Mesendoderm (in vitro differentiated cells): ENCODE data around the gene SLC6A7.

Experiments
- DNase-seq: peaks from one replicate; pipeline ENCODE4 v3.0.0; 2013
- H2AK5ac ChIP-seq: 2 replicates; pipeline ENCODE4 v1.6.1; 2013; ENCODE audit warnings: low read length, inconsistent platforms
- H2BK120ac ChIP-seq: 2 replicates; pipeline ENCODE4 v1.6.1; 2013; ENCODE audit warnings: low read depth, mild to moderate bottlenecking, low read length, moderate library complexity, mixed read lengths
- H2BK15ac ChIP-seq: replicated peaks from 2 replicates; pipeline ENCODE4 v1.6.1; 2013; ENCODE audit warnings: low read depth, mild to moderate bottlenecking, moderate library complexity
- H2BK5ac ChIP-seq: 2 replicates; pipeline ENCODE4 v1.6.1; 2013; ENCODE audit warnings: low read length, inconsistent platforms
- H3K18ac ChIP-seq: 2 replicates; pipeline ENCODE4 v1.6.1; 2013; ENCODE audit warnings: mild to moderate bottlenecking, low read length, mixed read lengths
- H3K23ac ChIP-seq: one replicate; pipeline ENCODE4 v1.6.1; 2013; ENCODE audit warnings: low read length
- H3K27ac ChIP-seq: 2 replicates; pipeline ENCODE4 v1.5.1; 2013; ENCODE audit warnings: low read depth, mild to moderate bottlenecking, inconsistent platforms, low read length, moderate library complexity
- H3K27me3 ChIP-seq: 2 replicates; pipeline ENCODE4 v1.6.1; 2013; ENCODE audit warnings: low read length, control low read depth, mild to moderate bottlenecking, inconsistent platforms; ENCODE audit not compliant: insufficient read depth, poor library complexity
- H3K36me3 ChIP-seq: 2 replicates; pipeline ENCODE4 v1.6.1; 2013; ENCODE audit warnings: low read length, inconsistent platforms; ENCODE audit not compliant: control insufficient read depth, insufficient read depth
- H3K4ac ChIP-seq: one replicate; pipeline ENCODE4 v1.6.1; 2013; ENCODE audit warnings: low read depth, mild to moderate bottlenecking, low read length, moderate library complexity
- H3K4me1 ChIP-seq: 2 replicates; pipeline ENCODE4 v1.6.1; 2013; ENCODE audit warnings: low read depth, low read length, inconsistent platforms; ENCODE audit not compliant: control insufficient read depth
- H3K4me2 ChIP-seq: 2 replicates; pipeline ENCODE4 v1.6.1; 2013; ENCODE audit warnings: low read length
- H3K4me3 ChIP-seq: 2 replicates; pipeline ENCODE4 v1.5.1; 2013; ENCODE audit warnings: mild to moderate bottlenecking, low read length
- H3K56ac ChIP-seq: one replicate; pipeline ENCODE4 v1.6.1; 2013; ENCODE audit warnings: low read length
- H3K79me1 ChIP-seq: 2 replicates; pipeline ENCODE4 v1.6.1; 2013; ENCODE audit warnings: low read length, inconsistent platforms
- H3K79me2 ChIP-seq: 2 replicates; pipeline ENCODE4 v1.6.1; 2013; ENCODE audit warnings: mild to moderate bottlenecking, low read length; ENCODE audit not compliant: control insufficient read depth, insufficient read depth
- H3K9ac ChIP-seq: 2 replicates; pipeline ENCODE4 v1.6.1; 2013; ENCODE audit warnings: low read length, inconsistent platforms
- H4K5ac ChIP-seq: one replicate; pipeline ENCODE4 v1.6.1; 2013; ENCODE audit warnings: low read length
- H4K8ac ChIP-seq: one replicate; pipeline ENCODE4 v1.6.1; 2013; ENCODE audit warnings: low read depth, mild to moderate bottlenecking, control low read depth, low read length, moderate library complexity
- WGBS: extraction: QIAGEN DNeasy Blood & Tissue Kit; methylation state at CpG from one replicate; pipeline ENCODE4 v1.1.7; 2013; ENCODE audit warnings: low lambda C conversion rate, missing lambda C conversion rate; ENCODE audit not compliant: insufficient coverage; ENCODE audit errors: extremely low coverage; 5-methylcytosine and 5-hydroxymethylcytosine counted together

The SLC6A7 gene

GRCh38 chr5:150176745-150177477 is 13.0 kb upstream of the SLC6A7 start:
- no peaks in the 10 kb centered on the region for H3K79me2 ChIP-seq
- no peak overlapping the region for H3K18ac ChIP-seq
- H3K4ac ChIP-seq: no peak overlapping the region
- no peak overlapping the region for H3K4me3 ChIP-seq
- no peak overlapping the region for H4K8ac ChIP-seq
- H2BK120ac ChIP-seq: no peak overlapping the region
- no peak overlapping the region for H3K27ac ChIP-seq
- H3K27me3 ChIP-seq: no peaks in the 10 kb centered on the region
- no peaks in the 10 kb centered on the region for H3K36me3 ChIP-seq
- DNase-seq: no peak
- H2AK5ac ChIP-seq: no peak overlapping the region
- no peaks in the 10 kb centered on the region for H3K4me1 ChIP-seq
- no peak overlapping the region for H3K4me2 ChIP-seq
- no peak overlapping the region for H3K23ac ChIP-seq
- no peak overlapping the region for H2BK5ac ChIP-seq
- H3K9ac ChIP-seq: no peak overlapping the region
- H3K56ac ChIP-seq: no peak overlapping the region
- no CpG with 5 or more reads among the region's 8 CpGs for WGBS
- no peak overlapping the region for H4K5ac ChIP-seq
- no peaks in the 10 kb centered on the region for H3K79me1 ChIP-seq
- H2BK15ac ChIP-seq: no peak overlapping the region

DNA sequence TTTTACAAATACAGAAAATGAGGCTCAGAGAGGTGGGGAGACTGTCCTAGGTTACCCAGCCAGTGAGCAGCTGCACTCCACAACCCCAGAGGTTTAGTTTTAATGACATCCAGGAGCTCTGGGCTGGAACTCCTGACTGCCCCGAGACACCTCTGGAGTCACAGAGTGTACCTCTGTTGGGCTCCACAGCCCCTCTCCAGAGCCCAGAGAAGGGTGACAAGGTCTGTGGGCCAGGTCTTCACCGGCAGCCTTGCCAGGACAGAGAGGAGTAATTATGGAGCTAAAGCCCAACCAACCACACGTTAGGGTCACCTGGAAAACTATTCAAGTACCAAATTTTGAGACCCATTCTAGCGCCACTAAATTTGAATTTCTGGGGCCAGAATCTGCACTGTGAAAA is 12.1 kb upstream of the SLC6A7 start:
- Histone ChIP-seq H3K27ac (no peak overlapping the region), H3K27me3 (no peaks in the 10 kb centered on the region), H3K23ac (no peak overlapping the region), H3K79me1 (no peaks in the 10 kb centered on the region), H3K4me1 (no peaks in the 10 kb centered on the region), H2BK15ac (no peak overlapping the region), H3K56ac (no peak overlapping the region), H3K4me3 (no peak overlapping the region), H3K36me3 (no peaks in the 10 kb centered on the region), H4K8ac (no peak overlapping the region), H3K79me2 (no peaks in the 10 kb centered on the region), H2AK5ac (no peak overlapping the region), H2BK120ac (no peak overlapping the region), H3K18ac (no peak overlapping the region), H3K4ac (no peak overlapping the region), H4K5ac (no peak overlapping the region), H2BK5ac (no peak overlapping the region), H3K4me2 (no peak overlapping the region), H3K9ac (no peak overlapping the region)
- no CpG with 5 or more reads among the region's 4 CpGs for WGBS
- DNase-seq: no peak

DNA sequence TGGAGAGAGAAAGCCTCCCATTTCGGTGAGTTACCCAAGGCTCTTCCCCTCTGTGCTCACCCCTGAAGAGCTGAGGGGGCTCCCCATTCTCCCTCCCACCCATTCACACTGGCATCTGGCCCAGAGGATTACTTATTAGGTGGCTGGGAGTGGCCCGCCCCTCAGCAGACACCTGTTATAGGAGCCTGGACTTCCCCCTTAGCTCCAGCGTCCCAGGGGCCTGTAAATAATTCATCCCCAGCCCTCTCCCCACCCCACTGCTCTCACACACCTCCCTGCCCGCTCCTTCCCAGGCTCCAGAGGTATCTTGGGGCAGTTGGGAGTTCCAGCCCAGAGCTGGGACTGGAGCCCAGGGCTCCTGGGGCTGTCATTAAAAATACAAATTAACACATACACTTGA is 11.6 kb upstream of the SLC6A7 start:
- H3K18ac ChIP-seq: no peak overlapping the region
- H3K27me3 ChIP-seq: no peaks in the 10 kb centered on the region
- no peaks in the 10 kb centered on the region for H3K36me3 ChIP-seq
- no peak for DNase-seq
- no peak overlapping the region for H4K8ac ChIP-seq
- no peak overlapping the region for H3K23ac ChIP-seq
- H4K5ac ChIP-seq: no peak overlapping the region
- no peak overlapping the region for H3K4me2 ChIP-seq
- H3K27ac ChIP-seq: no peak overlapping the region
- no peak overlapping the region for H3K4me3 ChIP-seq
- WGBS: no CpG with 5 or more reads among the region's 4 CpGs
- no peak overlapping the region for H2BK15ac ChIP-seq
- H3K9ac ChIP-seq: no peak overlapping the region
- no peak overlapping the region for H3K4ac ChIP-seq
- no peaks in the 10 kb centered on the region for H3K4me1 ChIP-seq
- no peak overlapping the region for H2AK5ac ChIP-seq
- H2BK5ac ChIP-seq: no peak overlapping the region
- H3K56ac ChIP-seq: no peak overlapping the region
- no peak overlapping the region for H2BK120ac ChIP-seq
- H3K79me1 ChIP-seq: no peaks in the 10 kb centered on the region
- H3K79me2 ChIP-seq: no peaks in the 10 kb centered on the region

DNA sequence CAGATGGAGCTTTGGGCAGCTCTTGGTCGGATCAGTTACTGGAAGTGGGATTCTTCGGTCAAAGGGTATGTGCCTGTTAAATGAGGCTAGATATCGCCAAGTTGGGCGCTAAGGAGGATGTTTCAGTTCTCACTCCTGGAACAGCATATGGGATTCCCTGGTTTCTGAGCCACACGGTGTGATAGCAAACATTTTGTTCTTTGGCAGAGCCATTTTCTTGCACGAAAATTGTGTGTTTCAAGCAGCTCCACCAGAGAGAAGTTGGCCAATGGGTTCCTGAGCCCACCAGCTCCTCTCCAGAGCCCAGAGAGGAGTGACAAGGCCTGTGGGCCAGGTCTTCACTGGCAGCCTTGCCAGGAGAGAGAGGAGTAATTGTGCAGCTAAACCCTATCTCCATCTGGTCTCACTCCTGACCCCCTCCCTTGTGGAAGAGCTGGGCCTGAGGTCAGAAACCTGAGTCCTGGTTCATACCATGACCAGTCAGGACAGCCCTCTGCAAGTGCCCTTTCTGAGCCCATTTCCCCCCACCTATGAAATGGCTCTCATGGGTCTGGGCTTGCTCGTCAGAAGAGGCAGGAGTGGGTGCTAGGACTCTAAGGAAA is 10.7 kb upstream of the SLC6A7 start:
- Histone ChIP-seq H2BK120ac (no peak overlapping the region), H3K4me1 (no peaks in the 10 kb centered on the region), H2AK5ac (no peak overlapping the region), H4K8ac (no peak overlapping the region), H3K4ac (no peak overlapping the region), H3K27ac (no peak overlapping the region), H3K9ac (no peak overlapping the region), H3K18ac (no peak overlapping the region), H3K27me3 (no peaks in the 10 kb centered on the region), H2BK15ac (no peak overlapping the region), H3K36me3 (no peaks in the 10 kb centered on the region), H2BK5ac (no peak overlapping the region), H3K79me1 (no peaks in the 10 kb centered on the region), H3K4me2 (no peak overlapping the region), H3K4me3 (no peak overlapping the region), H3K23ac (no peak overlapping the region), H3K79me2 (no peaks in the 10 kb centered on the region), H3K56ac (no peak overlapping the region), H4K5ac (no peak overlapping the region)
- no CpG with 5 or more reads among the region's 7 CpGs for WGBS
- no peak for DNase-seq

GRCh38 chr5:150180241-150181026 is 9.4 kb upstream of the SLC6A7 start:
- no peak for DNase-seq
- Histone ChIP-seq H3K4me1 (no peaks in the 10 kb centered on the region), H3K23ac (no peak overlapping the region), H3K79me2 (no peaks in the 10 kb centered on the region), H4K8ac (no peak overlapping the region), H2BK15ac (no peak overlapping the region), H2BK5ac (no peak overlapping the region), H4K5ac (no peak overlapping the region), H3K4ac (no peak overlapping the region), H3K18ac (no peak overlapping the region), H3K27me3 (no peaks in the 10 kb centered on the region), H3K9ac (no peak overlapping the region), H2BK120ac (no peak overlapping the region), H2AK5ac (no peak overlapping the region), H3K56ac (no peak overlapping the region), H3K79me1 (no peaks in the 10 kb centered on the region), H3K4me3 (no peak overlapping the region), H3K27ac (no peak overlapping the region), H3K4me2 (no peak overlapping the region), H3K36me3 (no peaks in the 10 kb centered on the region)
- no CpG with 5 or more reads among the region's 18 CpGs for WGBS
